Keratinocyte (primary cell): ENCODE data around the gene PTPRD.

ENCODE experiments used
- CTCF ChIP-seq, 3 experiments: IDR thresholded peaks in 1 of 3; conservative IDR thresholded peaks in 1 of 3; optimal IDR thresholded peaks in 1 of 3; 2 replicates in 2 of 3; 3 replicates in 1 of 3; pipeline versions ENCODE3 to v1.5.1; 2011; ENCODE audit warnings: low read length in 3 of 3, mild to moderate bottlenecking in 3 of 3, moderate library complexity in 2 of 3, control low read depth in 1 of 3, inconsistent platforms in 1 of 3; ENCODE audit not compliant: insufficient read depth in 2 of 3; ENCODE audit errors: extremely low read depth in 1 of 3
- EZH2 ChIP-seq: IDR thresholded peaks from one replicate; pipeline ENCODE4 v1.6.1; 2012; ENCODE audit warnings: inconsistent platforms, mild to moderate bottlenecking, low read length, moderate library complexity

GRCh38 chr9:8679371-8679822 lies 1933.4 kb downstream of the PTPRD start:
- TF ChIP-seq CTCF (optimal IDR thresholded peaks at IDR 0.05 in 1 of 3, IDR thresholded peaks at IDR 0.05 in 1 of 3, conservative IDR thresholded peaks at IDR 0.05 in 1 of 3; ENCODE audit: extremely low read depth in 1 of 3, insufficient read depth in 2 of 3, low read length in 3 of 3), result no peak
- TF ChIP-seq EZH2, result no peak
